Measurements from ENCODE around the gene ZNF74.
A peak's percentile ranks its signal among the peaks of the same experiment; 100 is the strongest.
"Not testable (repeated sequence)": the region's sequence is repeated elsewhere in the genome, so short reads cannot be mapped to it uniquely, and the experiment has no call there.

The ZNF74 gene

GRCh38 chr22:20450551-20450906 is 56.6 kb downstream of the ZNF74 start:
- DNase-seq, result no peak

GRCh38 chr22:20451129-20451778 is 57.3 kb downstream of the ZNF74 start:
- not testable (repeated sequence) for DNase-seq

- no peak for DNase-seq
These were observed 58.0 kb downstream of the ZNF74 start for GRCh38 chr22:20451920-20452319.

GRCh38 chr22:20453222-20453621 is 59.3 kb downstream of the ZNF74 start:
- no peak for DNase-seq

- no peak for DNase-seq
These were observed 61.7 kb downstream of the ZNF74 start for GRCh38 chr22:20455709-20456063.

GRCh38 chr22:20456064-20456721 is 62.2 kb downstream of the ZNF74 start:
- peak; percentile 82 for DNase-seq

GRCh38 chr22:20456722-20457076 is 62.7 kb downstream of the ZNF74 start:
- DNase-seq, result no peak

GRCh38 chr22:20457506-20458240 is 63.7 kb downstream of the ZNF74 start:
- no peak for DNase-seq

Data from stimulated activated CD8-positive, alpha-beta memory T cell treated with anti-CD3 and anti-CD28 coated beads, Interleukin-4, amount 100 ng/mL, for 48 hours (primary cell).